H1 (cell line): ENCODE measurements around the gene CIRBP. TPM values are rescaled to one million over a fixed set of nuclear protein-coding genes. Genes with fewer than 3 reads are reported as not detected.

Experiments used
- CTCF ChIA-PET: fragments of 300-600 bp; sonication (Branson Sonifier 250); formaldehyde crosslinking; loops from one replicate; lab custom pipeline; 2021; ENCODE audit not compliant: partially characterized antibody; lab: Charles Lee
- POLR2A ChIA-PET: fragments of 300-600 bp; sonication (Branson Sonifier 250); formaldehyde crosslinking; loops from one replicate; lab custom pipeline; 2021; ENCODE audit warnings: inconsistent platforms; ENCODE audit not compliant: partially characterized antibody; lab: Charles Lee
- DNase-seq, 2 experiments: peaks; one replicate each; pipeline versions ENCODE4 v3.0.0 to v3.0.0-alpha.2; 2010 to 2022; ENCODE audit warnings: low spot score in 2 of 2, low read depth in 1 of 2, mixed read lengths in 1 of 2
- FAIRE-seq: peaks from 2 replicates; lab custom pipeline; 2011; peaks lifted over from hg19 to GRCh38; lab: Jason Lieb, UNC
- H2AFZ ChIP-seq: 2 replicates; pipeline ENCODE4 v1.8.1; 2012; ENCODE audit warnings: low read length, inconsistent platforms
- H2AK5ac ChIP-seq: 2 replicates; pipeline ENCODE4 v1.6.1; 2013; ENCODE audit warnings: low read depth, low read length
- H2BK120ac ChIP-seq: replicated peaks from 2 replicates; pipeline ENCODE3; 2013; ENCODE audit warnings: low read depth, low read length, inconsistent platforms
- H2BK12ac ChIP-seq: 2 replicates; pipeline ENCODE4 v1.6.1; 2013; ENCODE audit warnings: low read depth, low read length
- H2BK15ac ChIP-seq: 2 replicates; pipeline ENCODE4 v1.6.1; 2013; ENCODE audit warnings: low read length
- H2BK20ac ChIP-seq: 2 replicates; pipeline ENCODE4 v1.6.1; 2013; ENCODE audit warnings: low read length
- H2BK5ac ChIP-seq: 2 replicates; pipeline ENCODE4 v1.6.1; 2013; ENCODE audit warnings: low read depth, low read length
- H3K14ac ChIP-seq: 2 replicates; pipeline ENCODE4 v1.6.1; 2013; ENCODE audit warnings: inconsistent platforms; ENCODE audit not compliant: insufficient read length
- H3K18ac ChIP-seq: 2 replicates; pipeline ENCODE4 v1.6.1; 2013; ENCODE audit warnings: low read length; ENCODE audit errors: extremely low read depth
- H3K23ac ChIP-seq: 2 replicates; pipeline ENCODE4 v1.6.1; 2013; ENCODE audit warnings: inconsistent platforms; ENCODE audit not compliant: insufficient read length
- H3K23me2 ChIP-seq: 2 replicates; pipeline ENCODE4 v1.6.1; 2013; ENCODE audit warnings: low read depth, low read length
- H3K27ac ChIP-seq: 2 replicates; pipeline ENCODE4 v1.6.1; 2011; ENCODE audit warnings: low read depth, low read length, inconsistent platforms
- H3K27me3 ChIP-seq, 4 experiments: replicated peaks in 1 of 4; 1 replicate in 1 of 4; 2 replicates in 3 of 4; pipeline versions ENCODE4 v1.6.1 to v1.8.1; 2011 to 2013; ENCODE audit warnings: low read length in 3 of 4, mild to moderate bottlenecking in 3 of 4, inconsistent platforms in 2 of 4, mixed read lengths in 2 of 4, moderate library complexity in 1 of 4; ENCODE audit not compliant: control insufficient read depth in 3 of 4, insufficient read depth in 3 of 4; ENCODE audit errors: extremely low read depth in 1 of 4
- H3K36me3 ChIP-seq, 4 experiments: 2 replicates each; pipeline versions ENCODE4 v1.6.1 to v1.8.1; 2011 to 2013; ENCODE audit warnings: mild to moderate bottlenecking in 4 of 4, low read length in 3 of 4, moderate library complexity in 2 of 4, control low read depth in 1 of 4, inconsistent platforms in 1 of 4; ENCODE audit not compliant: insufficient read depth in 4 of 4, control insufficient read depth in 2 of 4
- H3K4ac ChIP-seq: replicated peaks from 2 replicates; pipeline ENCODE3; 2013; ENCODE audit warnings: low read length, low read depth, mixed read lengths, inconsistent platforms; ENCODE audit not compliant: insufficient read length
- H3K4me1 ChIP-seq, 4 experiments: replicated peaks in 1 of 4; 1 replicate in 1 of 4; 2 replicates in 3 of 4; pipeline versions ENCODE4 v1.6.1 to v1.8.1; 2011 to 2013; ENCODE audit warnings: low read length in 3 of 4, inconsistent platforms in 2 of 4, mixed read lengths in 1 of 4; ENCODE audit not compliant: insufficient read depth in 4 of 4, control insufficient read depth in 3 of 4
- H3K4me2 ChIP-seq, 2 experiments: 2 replicates each; pipeline versions ENCODE4 v1.6.1 to v1.8.1; 2011 to 2013; ENCODE audit warnings: low read depth in 2 of 2, low read length in 2 of 2, control low read depth in 1 of 2, inconsistent platforms in 1 of 2, mild to moderate bottlenecking in 1 of 2; ENCODE audit not compliant: insufficient read depth in 1 of 2
- H3K4me3 ChIP-seq, 4 experiments: fragments of 200-600, 300-600 bp in 1 of 4; sonication (generic), shearing (Covaris generic), sonication (Bioruptor Twin) in 1 of 4; 2 replicates each; pipeline versions ENCODE4 v1.5.1 to v1.8.1; 2011 to 2016; ENCODE audit warnings: low read length in 4 of 4, low read depth in 3 of 4, control low read depth in 2 of 4, inconsistent platforms in 2 of 4, mild to moderate bottlenecking in 2 of 4, mixed read lengths in 1 of 4, moderate library complexity in 1 of 4; ENCODE audit not compliant: insufficient read depth in 2 of 4; ENCODE audit errors: extremely low read depth in 1 of 4
- H3K56ac ChIP-seq: replicated peaks from 2 replicates; pipeline ENCODE3; 2013; ENCODE audit warnings: low read depth, mild to moderate bottlenecking, mixed read lengths, low read length, inconsistent platforms; ENCODE audit not compliant: insufficient read length
- H3K79me1 ChIP-seq: 2 replicates; pipeline ENCODE4 v1.6.1; 2013; ENCODE audit warnings: low read depth, low read length, control low read depth
- H3K79me2 ChIP-seq, 2 experiments: 2 replicates each; pipeline versions ENCODE4 v1.6.1 to v1.8.1; 2012 to 2013; ENCODE audit warnings: low read length in 2 of 2, mild to moderate bottlenecking in 2 of 2, inconsistent platforms in 1 of 2; ENCODE audit not compliant: insufficient read depth in 2 of 2, control insufficient read depth in 1 of 2
- H3K9ac ChIP-seq, 4 experiments: replicated peaks in 1 of 4; 1 replicate in 1 of 4; 2 replicates in 3 of 4; pipeline versions ENCODE4 v1.6.1 to v1.8.1; 2011 to 2013; ENCODE audit warnings: low read depth in 3 of 4, low read length in 3 of 4, control low read depth in 2 of 4, mild to moderate bottlenecking in 2 of 4, moderate library complexity in 2 of 4, inconsistent platforms in 1 of 4; ENCODE audit errors: extremely low read depth in 1 of 4
- H3K9me3 ChIP-seq, 2 experiments: 2 replicates each; pipeline versions ENCODE4 v1.6.1 to v1.8.1; 2012 to 2013; ENCODE audit warnings: mild to moderate bottlenecking in 2 of 2, moderate library complexity in 2 of 2, control low read depth in 1 of 2, inconsistent platforms in 1 of 2, low read depth in 1 of 2, low read length in 1 of 2, mixed read lengths in 1 of 2; ENCODE audit not compliant: insufficient read depth in 2 of 2
- H4K20me1 ChIP-seq, 2 experiments: replicated peaks in 1 of 2; 2 replicates each; pipeline versions ENCODE3 to v1.8.1; 2011 to 2013; ENCODE audit warnings: inconsistent platforms in 2 of 2, low read length in 2 of 2, mild to moderate bottlenecking in 1 of 2; ENCODE audit not compliant: insufficient read depth in 2 of 2, control insufficient read depth in 1 of 2
- H4K5ac ChIP-seq: 2 replicates; pipeline ENCODE4 v1.6.1; 2013; ENCODE audit warnings: low read length, low read depth, mixed read lengths, inconsistent platforms; ENCODE audit not compliant: insufficient read length
- H4K8ac ChIP-seq: 2 replicates; pipeline ENCODE4 v1.8.0; 2013; ENCODE audit warnings: mild to moderate bottlenecking, moderate library complexity, low read length, inconsistent platforms; ENCODE audit not compliant: insufficient read depth; ENCODE audit errors: extremely low read depth
- H4K91ac ChIP-seq: replicated peaks from 2 replicates; pipeline ENCODE3; 2013; ENCODE audit warnings: low read length, mixed read lengths, inconsistent platforms; ENCODE audit not compliant: insufficient read length
- ASH2L ChIP-seq: fragments of 200-600, 300-600 bp; sonication (generic); IDR thresholded peaks from one replicate; pipeline ENCODE4 v1.7.1; 2017; ENCODE audit warnings: low read length
- ATF3 ChIP-seq: IDR thresholded peaks from 2 replicates; pipeline ENCODE4 v1.6.1; 2011; ENCODE audit warnings: low read depth, mild to moderate bottlenecking, low read length; ENCODE audit not compliant: insufficient read depth
- BACH1 ChIP-seq: IDR thresholded peaks from 2 replicates; pipeline ENCODE4 v1.6.1; 2012; ENCODE audit warnings: low read length, improper control_type of control experiment
- CHD1 ChIP-seq: IDR thresholded peaks from 2 replicates; pipeline ENCODE4 v1.6.1; 2012; ENCODE audit warnings: low read depth, low read length, improper control_type of control experiment
- EZH2 ChIP-seq: fragments of 200-600 bp; sonication (generic); IDR thresholded peaks from 2 replicates; pipeline ENCODE4 v1.7.1; 2012; ENCODE audit warnings: low read depth, mild to moderate bottlenecking, moderate library complexity, low read length, inconsistent platforms; ENCODE audit not compliant: severe bottlenecking
- GABPA ChIP-seq: IDR thresholded peaks from 2 replicates; pipeline ENCODE4 v1.6.1; 2011; ENCODE audit warnings: mild to moderate bottlenecking, low read length, moderate library complexity, borderline replicate concordance; ENCODE audit not compliant: insufficient read depth
- POLR2A ChIP-seq, 2 experiments: IDR thresholded peaks; 1 replicate in 1 of 2; 2 replicates in 1 of 2; pipeline ENCODE4 v1.6.1; 2011; ENCODE audit warnings: low read depth in 2 of 2, low read length in 2 of 2, mild to moderate bottlenecking in 2 of 2; ENCODE audit errors: control extremely low read depth in 1 of 2
- RAD21 ChIP-seq, 2 experiments: IDR thresholded peaks in 1 of 2; conservative IDR thresholded peaks in 1 of 2; 2 replicates each; pipeline ENCODE4 v1.6.1; 2011; ENCODE audit warnings: low read depth in 2 of 2, low read length in 2 of 2, improper control_type of control experiment in 1 of 2, inconsistent platforms in 1 of 2, mild to moderate bottlenecking in 1 of 2, moderate library complexity in 1 of 2
- SP4 ChIP-seq: IDR thresholded peaks from 2 replicates; pipeline ENCODE4 v1.6.1; 2012; ENCODE audit warnings: low read length, inconsistent platforms
- TBP ChIP-seq: IDR thresholded peaks from 2 replicates; pipeline ENCODE4 v1.6.1; 2011; ENCODE audit warnings: low read depth, low read length, improper control_type of control experiment
- ZNF274 ChIP-seq: IDR thresholded peaks from 2 replicates; pipeline ENCODE4 v1.7.0; 2012; ENCODE audit warnings: low read length, borderline replicate concordance; ENCODE audit errors: extremely low read depth
- WGBS, 2 experiments: shearing (Covaris generic) in 1 of 2; methylation state at CpG; one replicate each; pipeline versions ENCODE4 v1.1.6 to v1.1.7; 2013 to 2015; ENCODE audit warnings: low lambda C conversion rate in 2 of 2, mixed read lengths in 2 of 2, inconsistent platforms in 1 of 2, low coverage in 1 of 2, missing lambda C conversion rate in 1 of 2; ENCODE audit not compliant: insufficient replicate concordance in 2 of 2, insufficient coverage in 1 of 2, insufficient read length in 1 of 2; ENCODE audit errors: extremely low coverage in 1 of 2, missing lambda C conversion rate in 1 of 2; 5-methylcytosine and 5-hydroxymethylcytosine counted together
- polyA plus RNA-seq, 7 experiments: library from polyadenylated mRNA; depleted of rRNA in 3 of 7; stranded (reverse) in 5 of 7; unstranded in 2 of 7; fragments of >200 nt in 5 of 7; fragments of 200-250 nt in 2 of 7; gene quantifications; 1 replicate in 5 of 7; 2 replicates in 1 of 7; 4 replicates in 1 of 7; pipeline versions ENCODE4 v1.2.1 to v1.2.3, GENCODE V29; 2011 to 2013; ENCODE audit warnings: missing spikeins in 2 of 7, mixed read lengths in 2 of 7
- total RNA-seq: library from RNA; stranded (reverse); fragmentation: NEBNext Ultra II Directional; extraction: Animal tissue kit (Norgen Biotek cat#: 25700); gene quantifications from 2 replicates; pipeline ENCODE4 v1.2.1, GENCODE V29; 2021

Gene CIRBP
- total and polyA plus RNA-seq, 2 of the 8 experiments (the other 6 are each of a cell fraction or from before 2014, with no cell fraction given) = 175 to 199 TPM

DNA sequence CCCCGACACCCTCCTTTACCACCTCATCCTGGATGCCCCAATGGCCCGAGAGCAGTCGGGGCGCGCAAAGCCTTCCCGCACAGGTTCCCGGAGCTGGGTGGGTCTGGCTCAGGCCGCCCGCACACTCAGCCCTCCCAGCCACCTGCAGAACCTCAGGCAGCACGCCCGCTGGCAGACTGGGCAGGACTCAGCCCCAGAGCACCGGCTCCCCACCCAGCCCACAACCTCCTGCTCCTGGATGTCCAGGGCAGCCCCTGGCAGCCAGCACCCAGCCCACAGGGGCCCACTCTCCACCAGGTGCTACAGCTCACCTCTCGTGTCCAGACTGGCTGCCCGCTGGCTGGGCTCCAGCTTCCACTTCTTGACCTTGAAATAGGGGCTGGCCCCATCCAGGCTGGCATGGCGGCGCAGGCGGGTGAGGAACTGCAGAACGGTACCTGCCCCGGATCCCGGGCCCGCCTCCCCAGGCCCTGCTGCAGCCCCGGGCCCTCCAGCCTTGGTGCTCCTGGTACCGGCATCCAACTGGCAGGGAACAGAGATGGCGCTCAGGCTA, 35.9 kb upstream of the CIRBP start:
- no peaks in the 10 kb centered on the region; a peak in 1 of 4 replicates for H3K79me2 ChIP-seq
- H2AK5ac ChIP-seq = no peak overlapping the region
- 99% methylated on average over 16 of the region's 24 CpGs; no CpG with 5 or more reads in 1 of the 2 experiments for WGBS, 2 experiments
- DNase-seq = no peak
- peaks cover 6% of the 10 kb centered on the region; the same call in 1 of the 2 replicates for H3K23me2 ChIP-seq
- CTCF ChIA-PET = interaction anchor here (0.9 to 1.9 kb wide), 3 partner anchors 11 to 16 kb away, joined by 5 to 8 read pairs (median 6); no protein-coding TSS in a partner anchor
- H4K91ac ChIP-seq = no peak overlapping the region
- no peak overlapping the region for H3K23ac ChIP-seq
- no peak overlapping the region for H3K4me2 ChIP-seq
- H3K14ac ChIP-seq = no peak overlapping the region
- H2BK20ac ChIP-seq = no peak overlapping the region
- H3K4me1 ChIP-seq = peaks cover 0 to 6% (median 4%) of the 10 kb centered on the region in 4 experiments; a peak in 3 of 7 replicates
- no peaks in the 10 kb centered on the region for H3K27me3 ChIP-seq
- 0 out of 2 replicates have a peak, but pooled peaks cover 3% of the 10 kb centered on the region for H3K79me1 ChIP-seq
- POLR2A ChIA-PET = interaction anchor here (1.2 to 2.8 kb wide), 8 partner anchors 8 to 42 kb away, joined by 3 to 7 read pairs (median 4); partner anchors contain the start of genes ATP5F1D, CIRBP and FAM174C
- no peak overlapping the region for H4K8ac ChIP-seq
- no peak overlapping the region for H3K4me3 ChIP-seq
- no peak overlapping the region for H3K4ac ChIP-seq
- H2BK15ac ChIP-seq = no peak overlapping the region
- FAIRE-seq = no peak
- H3K9me3 ChIP-seq = no peaks in the 10 kb centered on the region
- H3K9ac ChIP-seq = no peak overlapping the region; a peak in 1 of 7 replicates
- TF ChIP-seq ATF3 (no peak), RAD21 (IDR thresholded peaks at IDR 0.05 in 1 of 2, conservative IDR thresholded peaks at IDR 0.05 in 1 of 2; ENCODE audit: low read depth in 2 of 2, low read length in 2 of 2) (no peak), ASH2L (no peak), SP4 (no peak), EZH2 (no peak), GABPA (no peak), TBP (no peak), ZNF274 (no peak), BACH1 (no peak), CHD1 (no peak), POLR2A (IDR thresholded peaks at IDR 0.05; ENCODE audit: control extremely low read depth in 1 of 2, low read depth in 2 of 2, low read length in 2 of 2) (no peak)
- TF ChIP-seq, all 59 proteins: peak for 0
- no peak overlapping the region for H2BK12ac ChIP-seq
- no peak overlapping the region for H3K56ac ChIP-seq
- peaks cover 2 to 22% of the 10 kb centered on the region in 2 experiments for H4K20me1 ChIP-seq
- no peak overlapping the region for H4K5ac ChIP-seq
- H2AFZ ChIP-seq = no peak overlapping the region
- H3K18ac ChIP-seq = no peak overlapping the region
- H2BK120ac ChIP-seq = no peak overlapping the region
- H3K36me3 ChIP-seq = peaks cover 4 to 57% (median 7%) of the 10 kb centered on the region in 4 experiments; a peak in 6 of 8 replicates
- H2BK5ac ChIP-seq = no peak overlapping the region
- no peak overlapping the region for H3K27ac ChIP-seq
